T-helper 1 cell (primary cell): ENCODE results near the gene LY6G5B.
"Not testable (repeated sequence)": the region's sequence is repeated elsewhere in the genome, so short reads cannot be mapped to it uniquely, and the experiment has no call there.

Experiments used
- DNase-seq, 5 donors: peaks; one replicate each; pipeline ENCODE4 v3.0.0-alpha.2; 2012 to 2020

LY6G5B gene

GRCh38 chr6:31691078-31691463 lies 21.3 kb downstream of the LY6G5B start:
- no peak for DNase-seq

GRCh38 chr6:31691564-31692108 lies 21.9 kb downstream of the LY6G5B start:
- no peak for DNase-seq

DNA sequence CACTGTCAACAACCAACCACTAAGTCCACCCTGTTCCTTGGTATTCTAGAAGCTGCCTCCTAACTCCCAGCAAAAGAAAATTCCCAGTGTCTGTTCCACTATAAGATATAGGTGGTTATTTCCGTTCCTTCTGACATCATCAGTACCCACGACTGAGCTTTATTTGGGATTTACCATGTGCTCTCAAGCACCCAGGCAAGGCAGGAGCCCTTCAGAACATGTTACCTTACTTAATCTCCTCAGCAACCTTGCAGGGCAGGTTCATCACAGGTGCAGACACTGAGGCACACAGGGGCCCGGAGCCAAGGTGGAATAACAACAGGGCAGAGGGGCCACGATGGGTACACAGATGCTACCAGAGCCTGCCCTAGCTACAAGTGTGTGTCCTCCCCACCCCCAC lies 22.6 kb downstream of the LY6G5B start:
- no peak for DNase-seq

DNA sequence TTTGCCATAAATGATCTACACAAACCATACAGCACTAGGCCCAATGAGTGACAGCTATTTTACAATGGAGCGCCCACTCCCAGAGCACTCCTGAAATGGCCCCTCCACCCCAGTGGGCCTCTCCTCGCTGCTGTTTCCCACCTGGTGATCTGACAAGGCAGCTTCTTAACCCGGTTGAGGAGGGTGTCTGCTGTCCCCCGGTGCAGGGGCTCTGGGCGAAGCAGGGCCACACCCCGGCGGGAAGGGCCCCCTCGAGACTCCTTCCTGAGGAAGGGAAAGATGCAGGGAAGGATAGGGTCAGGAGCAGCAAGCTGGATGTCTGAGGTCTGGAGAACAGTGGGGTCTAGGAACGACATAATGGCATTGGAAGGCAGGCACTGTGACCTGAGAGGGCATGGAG lies 23.1 kb downstream of the LY6G5B start:
- no peak for DNase-seq

DNA sequence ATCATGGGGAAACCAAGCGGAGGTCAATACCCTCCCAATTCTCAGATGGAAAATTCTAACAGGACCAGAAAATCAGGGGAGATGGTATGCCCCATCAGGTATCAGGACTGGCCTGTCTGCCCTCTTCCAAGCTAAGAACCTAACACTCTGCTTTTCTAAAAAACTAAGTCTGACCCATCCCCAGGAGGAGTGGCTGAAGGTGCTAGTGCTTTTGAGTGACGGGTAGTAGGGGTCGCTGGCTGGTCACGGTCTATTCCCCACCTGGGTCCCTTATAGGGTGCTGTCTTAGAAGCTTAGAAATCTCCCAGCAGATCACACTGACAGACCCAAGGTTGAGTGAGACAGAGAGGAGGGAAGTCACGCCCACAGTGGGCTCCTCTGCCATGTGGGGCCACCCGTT lies 23.8 kb downstream of the LY6G5B start:
- DNase-seq = no peak

DNA sequence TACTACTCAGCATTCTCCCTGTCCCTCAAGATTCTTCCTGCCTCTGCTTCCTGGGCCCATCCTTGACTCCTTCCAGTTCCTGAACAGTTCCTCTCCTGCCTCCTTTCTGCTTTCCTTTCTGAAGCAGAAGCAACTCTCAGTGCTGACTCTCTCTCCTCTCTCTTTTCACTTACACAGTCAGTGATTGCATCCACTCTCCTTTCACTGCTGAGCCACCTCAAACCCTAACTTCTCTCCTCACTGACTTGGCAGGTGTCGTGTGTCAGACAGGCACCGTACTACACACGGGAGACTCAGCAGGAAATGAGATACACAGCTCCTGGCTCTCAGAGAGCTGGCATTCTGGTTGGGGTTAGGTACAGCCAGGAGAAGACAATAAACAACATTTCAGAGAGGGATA lies 27.8 kb downstream of the LY6G5B start:
- no peak for DNase-seq

DNA sequence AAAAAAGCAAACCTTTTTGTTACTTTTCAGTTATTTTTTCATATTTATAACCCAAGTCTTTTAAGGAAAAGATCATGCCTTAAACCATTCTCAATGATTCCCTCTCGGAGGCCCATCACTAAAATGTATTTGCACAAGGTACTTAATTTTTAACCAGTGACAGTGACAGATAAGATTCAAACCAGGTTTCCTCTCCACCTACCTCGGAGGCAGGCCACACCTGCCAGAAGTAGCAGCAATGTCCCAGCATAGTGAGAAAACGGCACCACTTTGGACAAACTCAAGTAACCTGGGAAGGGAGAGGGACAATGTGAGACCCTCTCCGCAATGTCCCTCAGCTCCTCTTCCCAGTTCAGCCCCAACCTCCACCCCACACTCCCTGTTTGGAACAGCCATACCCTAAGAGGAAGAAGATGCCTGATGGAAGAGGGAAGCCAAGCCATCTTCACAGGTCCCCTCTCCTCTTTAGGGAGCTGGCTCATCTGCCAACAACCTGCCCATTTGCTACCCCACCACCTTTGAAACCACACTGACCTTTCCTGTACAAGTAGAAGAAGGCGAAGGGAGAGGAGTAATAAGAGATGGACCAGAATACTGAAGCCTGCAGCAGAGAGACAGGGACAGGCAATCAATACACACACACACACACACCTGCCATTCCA lies 31.1 kb downstream of the LY6G5B start:
- no peak for DNase-seq

DNA sequence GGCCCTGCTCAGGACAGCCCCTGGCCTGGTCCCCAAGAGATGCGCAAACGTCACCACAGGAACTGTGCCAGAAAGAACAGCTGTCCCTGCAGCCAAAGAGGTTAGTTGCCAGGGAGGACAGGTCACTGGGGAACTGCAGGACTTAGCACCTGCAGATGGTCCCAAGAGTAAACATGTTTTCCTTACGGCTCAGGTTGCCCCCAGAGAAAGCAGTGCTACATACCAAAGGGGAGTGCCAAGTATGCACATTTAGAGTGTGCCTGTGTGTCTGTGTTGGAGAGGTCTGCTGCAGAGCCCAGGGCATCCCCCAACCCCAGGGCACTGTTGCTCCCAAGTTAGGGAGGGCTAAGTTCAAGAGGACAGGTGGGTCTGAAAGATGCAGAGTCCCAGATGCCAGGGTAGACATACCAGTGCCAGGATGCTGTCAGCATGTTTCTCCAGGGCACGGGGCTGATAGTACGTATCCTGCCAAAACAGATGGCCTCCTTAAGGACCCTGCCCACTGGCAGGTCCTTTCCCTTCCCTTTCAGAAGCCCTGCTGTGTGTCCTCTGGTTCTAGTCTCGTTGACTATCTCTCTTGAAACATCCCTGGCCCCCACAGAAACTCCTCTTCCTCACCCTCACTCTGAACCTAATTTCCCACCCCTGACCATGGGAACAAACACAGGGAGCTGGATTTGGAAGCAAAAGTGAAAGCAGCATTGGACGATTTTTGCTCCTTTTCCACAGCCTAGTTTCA lies 32.1 kb downstream of the LY6G5B start:
- no peak for DNase-seq

DNA sequence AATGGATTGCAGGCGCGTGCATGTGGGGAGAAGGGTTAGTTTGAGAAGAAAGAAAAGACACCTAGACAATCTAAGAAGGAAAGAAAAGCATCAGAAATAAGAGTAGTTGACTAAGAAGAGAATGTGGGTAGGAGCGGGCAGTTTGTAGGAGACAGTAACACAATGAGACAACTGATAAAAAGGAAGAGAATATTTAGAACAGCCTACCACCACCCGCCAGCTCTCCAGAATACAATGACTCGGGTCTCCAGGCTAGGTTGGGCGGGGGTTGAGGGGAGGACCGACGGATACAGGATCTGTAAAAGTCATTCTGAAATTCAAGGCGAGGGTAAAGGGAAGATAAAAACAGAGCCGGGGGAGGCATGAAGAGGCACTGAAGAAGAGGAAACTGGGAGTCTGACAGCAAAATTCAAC lies 32.6 kb downstream of the LY6G5B start:
- no peak for DNase-seq

DNA sequence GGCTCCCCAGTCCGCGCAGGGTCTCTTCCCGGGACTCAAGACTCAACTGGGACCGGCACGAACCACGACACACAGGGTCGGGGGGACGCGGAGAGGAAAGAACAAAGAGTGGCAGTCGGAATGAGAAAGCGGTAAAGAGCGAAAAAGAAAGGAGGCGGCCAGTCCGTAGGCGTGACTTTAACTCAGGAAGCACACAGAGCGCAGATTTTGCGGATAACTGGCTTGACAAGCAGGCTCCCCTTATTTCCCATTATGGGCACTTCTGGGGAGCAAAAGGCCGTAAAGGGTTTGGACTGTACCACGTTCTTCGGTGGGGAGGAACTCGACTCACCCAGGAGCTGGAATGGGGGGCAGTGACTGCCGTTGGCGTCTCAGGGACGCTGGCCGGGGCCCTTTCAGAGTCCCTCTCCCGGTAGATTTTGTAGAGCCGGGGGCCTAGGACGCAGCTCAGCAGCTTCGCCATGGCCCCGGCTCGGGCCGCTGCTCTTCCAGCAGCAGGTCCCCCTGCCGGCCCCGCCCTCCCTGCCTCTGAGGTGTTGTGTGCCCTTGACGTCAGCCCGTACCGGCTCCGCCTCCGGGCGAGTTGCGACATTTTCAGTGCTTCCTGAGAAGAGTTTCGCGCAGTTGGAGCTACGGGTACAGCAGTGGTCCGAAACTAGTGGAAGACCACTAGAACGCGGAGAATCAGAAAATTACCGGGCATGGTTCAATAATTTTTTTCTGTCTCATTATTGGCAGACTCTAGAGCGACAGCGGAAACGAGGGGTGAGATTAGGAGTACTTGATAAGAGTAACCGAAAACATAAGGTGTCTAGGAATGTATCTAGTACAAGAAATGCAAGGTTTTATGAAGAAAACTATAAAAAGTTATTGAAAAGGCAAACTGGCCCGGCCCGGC lies 33.3 kb downstream of the LY6G5B start, which contains the start of gene ABHD16A:
Gene ABHD16A (minus strand): TSS at position 506 of the 898 bp plus-strand sequence. CDS start 43 bp downstream, at position 463.
- DNase-seq = peak; percentile 91 to 99 (median 95)

DNA sequence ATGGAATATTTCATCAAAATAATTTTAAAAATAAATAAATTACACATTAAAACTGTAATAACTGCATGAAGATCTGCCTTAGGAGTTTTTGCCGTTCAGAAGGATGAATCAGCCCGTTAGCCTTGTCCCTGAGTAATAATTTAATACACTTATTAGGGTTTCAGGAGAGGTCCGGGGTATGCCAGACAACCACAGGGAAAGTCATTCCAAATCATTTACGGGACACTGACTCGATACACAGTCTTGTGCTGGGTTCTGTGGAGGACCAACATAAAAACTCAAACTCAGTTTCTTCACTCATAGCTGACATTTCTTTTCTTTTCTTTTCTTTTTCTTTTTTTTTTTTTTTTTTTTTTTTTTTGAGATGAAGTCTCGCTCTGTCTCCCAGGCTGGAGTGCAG lies 36.2 kb downstream of the LY6G5B start:
- no peak for DNase-seq

DNA sequence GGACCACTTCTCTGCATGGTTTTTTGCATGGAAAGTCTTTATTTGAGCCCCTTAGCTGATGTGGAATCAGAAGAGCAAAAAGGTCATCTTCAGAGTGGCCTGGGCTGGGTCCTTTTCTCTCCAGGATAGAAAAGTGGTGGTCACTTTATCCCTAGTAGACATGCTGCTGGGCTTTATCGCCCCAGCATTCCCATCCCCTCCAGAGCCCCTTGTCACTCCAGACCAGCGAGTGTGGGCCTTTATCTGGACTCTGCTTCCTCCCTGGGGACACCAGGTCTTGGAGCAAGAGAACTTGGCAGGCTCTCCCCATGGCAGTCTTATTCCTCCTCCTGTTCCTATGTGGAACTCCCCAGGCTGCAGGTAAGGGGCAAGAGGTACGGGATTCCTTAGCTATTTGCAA lies 36.8 kb downstream of the LY6G5B start, which contains the start of gene LY6G6F:
Gene LY6G6F (plus strand): TSS at position 268 of the 400 bp plus-strand sequence. CDS start 41 bp downstream, at position 309.
- DNase-seq = no peak

DNA sequence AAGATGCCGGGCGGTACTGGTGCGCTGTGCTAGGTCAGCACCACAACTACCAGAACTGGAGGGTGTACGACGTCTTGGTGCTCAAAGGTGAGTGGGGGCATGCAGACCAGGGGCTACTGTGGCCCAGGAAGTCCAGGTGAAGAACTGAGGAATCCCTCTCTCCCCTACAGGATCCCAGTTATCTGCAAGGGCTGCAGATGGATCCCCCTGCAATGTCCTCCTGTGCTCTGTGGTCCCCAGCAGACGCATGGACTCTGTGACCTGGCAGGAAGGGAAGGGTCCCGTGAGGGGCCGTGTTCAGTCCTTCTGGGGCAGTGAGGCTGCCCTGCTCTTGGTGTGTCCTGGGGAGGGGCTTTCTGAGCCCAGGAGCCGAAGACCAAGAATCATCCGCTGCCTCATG lies 37.9 kb downstream of the LY6G5B start:
- DNase-seq = no peak

DNA sequence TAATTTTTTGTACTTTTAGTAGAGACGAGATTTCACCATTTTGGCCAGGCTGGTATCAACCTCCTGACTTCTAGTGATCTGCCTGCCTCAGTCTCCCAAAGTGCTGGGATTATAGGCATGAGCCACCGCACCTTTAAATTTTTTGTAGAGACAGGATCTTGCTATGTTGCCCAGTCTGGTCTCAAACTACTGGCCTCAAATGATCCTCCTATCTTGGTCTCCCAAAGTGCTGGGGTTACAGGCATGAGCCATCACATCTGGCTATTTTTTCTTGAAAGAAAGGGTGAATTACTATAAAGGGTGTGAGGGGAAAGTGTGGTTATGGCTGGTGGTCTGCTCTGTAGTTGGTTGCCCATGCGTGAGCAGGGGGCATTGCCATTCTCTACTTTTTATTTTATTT lies 38.4 kb downstream of the LY6G5B start:
- no peak for DNase-seq

GRCh38 chr6:31709157-31709556 lies 39.4 kb downstream of the LY6G5B start:
- DNase-seq = not testable (repeated sequence)

DNA sequence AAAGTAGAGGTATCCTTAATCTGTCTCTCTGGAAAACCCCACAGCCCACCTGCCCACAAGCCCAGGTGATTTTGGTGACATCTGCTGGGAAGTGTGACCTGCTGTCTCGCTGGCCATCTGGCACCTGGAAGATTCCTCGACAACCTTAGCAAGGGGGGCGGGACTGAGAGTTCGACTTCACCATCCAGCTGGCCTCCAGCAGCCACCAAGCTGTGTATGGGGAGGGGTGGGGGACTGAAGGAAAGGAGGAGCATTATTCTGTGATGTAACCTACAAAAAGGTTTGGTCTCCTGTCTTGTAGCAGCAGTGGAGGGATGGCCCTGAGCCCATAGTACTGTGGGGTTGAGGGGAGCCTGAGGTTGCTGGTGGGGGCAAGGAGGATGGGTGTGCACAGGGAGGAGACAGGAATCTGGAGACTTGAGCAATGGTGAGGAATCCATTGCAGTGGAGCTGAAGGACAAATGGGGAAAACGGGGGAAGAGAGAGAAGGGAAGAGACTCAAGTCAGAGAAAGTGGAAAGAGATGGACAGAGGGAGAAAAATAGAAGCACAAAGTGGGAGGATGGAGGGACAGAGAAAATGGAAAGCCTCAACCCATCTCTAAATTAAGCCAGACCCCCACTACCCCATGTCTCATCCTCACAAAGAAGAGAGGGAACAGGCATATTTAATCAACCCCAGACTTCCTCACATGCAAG lies 40.9 kb downstream of the LY6G5B start:
- DNase-seq = no peak

- DNase-seq = no peak
These were observed 41.5 kb downstream of the LY6G5B start for GRCh38 chr6:31711233-31711632.

DNA sequence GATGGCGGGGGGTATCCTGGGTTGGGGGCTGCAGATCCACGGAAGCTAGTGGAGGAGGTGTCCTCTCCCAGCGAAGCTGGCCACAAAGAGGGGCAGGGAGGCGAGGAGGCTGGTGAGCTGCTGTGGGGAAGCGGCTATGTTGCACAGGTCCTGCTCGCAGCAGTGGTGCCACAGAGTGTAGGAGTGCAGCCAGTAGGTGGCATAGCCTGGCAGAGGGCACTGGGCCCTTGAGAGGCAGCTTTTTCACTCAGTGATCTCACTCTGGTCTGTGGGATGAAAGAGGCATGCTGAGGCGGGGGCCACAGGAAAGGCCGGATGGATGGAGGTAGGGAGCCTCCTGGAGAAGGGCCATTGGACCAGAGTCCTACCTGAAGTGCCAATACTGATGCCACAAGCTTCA lies 42.5 kb downstream of the LY6G5B start:
- DNase-seq = peak in 1 of 5 donors; percentile 44

GRCh38 chr6:31713465-31713864 lies 43.7 kb downstream of the LY6G5B start:
- DNase-seq = no peak

- no peak for DNase-seq
These were observed 44.4 kb downstream of the LY6G5B start for GRCh38 chr6:31713991-31714684.
